SK-N-SH treated with all-trans-retinoic acid at 6 μM for 48 hours (cell line): Measurements from ENCODE around the gene PCBP3.
"Not testable (repeated sequence)": the region's sequence is repeated elsewhere in the genome, so short reads cannot be mapped to it uniquely, and the experiment has no call there.

ENCODE experiments used
- ATAC-seq: fragments of 200-7000 bp; cut with Tn5 transposase; 3 replicates; pipeline ENCODE4 v1.9.1; 2020; ENCODE audit warnings: mild to moderate bottlenecking, moderate library complexity
- ARNTL ChIP-seq: fragments of 450-650 bp; formaldehyde crosslinking; IDR thresholded peaks from 2 replicates; pipeline ENCODE4 v1.5.0; 2020; ENCODE audit warnings: low read depth, mild to moderate bottlenecking, moderate library complexity, borderline replicate concordance
- BACH2 ChIP-seq: fragments of 250-450 bp; sonication (Bioruptor Pico); IDR thresholded peaks from 2 replicates; pipeline ENCODE4 v1.9.0; 2021; ENCODE audit warnings: mild to moderate bottlenecking, borderline replicate concordance
- CSDC2 ChIP-seq: fragments of 250-450 bp; sonication (Bioruptor Pico); IDR thresholded peaks from 2 replicates; pipeline ENCODE4 v1.5.0; 2020; ENCODE audit warnings: mild to moderate bottlenecking, moderate library complexity
- CSRNP3 ChIP-seq: fragments of 250-450 bp; sonication (Bioruptor Pico); IDR thresholded peaks from 2 replicates; pipeline ENCODE4 v1.5.1; 2021; ENCODE audit warnings: mild to moderate bottlenecking, moderate library complexity
- ESRRG ChIP-seq: fragments of 250-450 bp; sonication (Bioruptor Pico); IDR thresholded peaks from 2 replicates; pipeline ENCODE4 v1.6.1; 2021; ENCODE audit warnings: mild to moderate bottlenecking
- GLIS3 ChIP-seq: fragments of 250-450 bp; sonication (Bioruptor Pico); IDR thresholded peaks from 2 replicates; pipeline ENCODE4 v1.5.0; 2020; ENCODE audit warnings: mild to moderate bottlenecking, moderate library complexity
- ISL1 ChIP-seq: fragments of 250-450 bp; sonication (Bioruptor Pico); IDR thresholded peaks from 2 replicates; pipeline ENCODE4 v2.1.2; 2022; ENCODE audit warnings: mild to moderate bottlenecking, moderate library complexity
- OSR1 ChIP-seq: fragments of 250-450 bp; sonication (Bioruptor Pico); IDR thresholded peaks from 2 replicates; pipeline ENCODE4 v1.8.0; 2022; ENCODE audit warnings: moderate library complexity, mild to moderate bottlenecking, inconsistent platforms
- PATZ1 ChIP-seq: fragments of 250-450 bp; sonication (Bioruptor Pico); IDR thresholded peaks from 2 replicates; pipeline ENCODE4 v1.8.0; 2020; ENCODE audit warnings: mild to moderate bottlenecking, moderate library complexity, borderline replicate concordance
- PPARA ChIP-seq: fragments of 250-450 bp; sonication (Bioruptor Pico); IDR thresholded peaks from 2 replicates; pipeline ENCODE4 v1.5.0; 2020; ENCODE audit warnings: mild to moderate bottlenecking, borderline replicate concordance
- RARB ChIP-seq: fragments of 250-450 bp; sonication (Bioruptor Pico); IDR thresholded peaks from 2 replicates; pipeline ENCODE4 v1.8.0; 2021; ENCODE audit warnings: mild to moderate bottlenecking, moderate library complexity
- SNAI2 ChIP-seq: fragments of 250-450 bp; sonication (Bioruptor Pico); IDR thresholded peaks from 2 replicates; pipeline ENCODE4 v1.5.0; 2020; ENCODE audit warnings: mild to moderate bottlenecking, moderate library complexity
- TCF4 ChIP-seq: fragments of 250-450 bp; sonication (Bioruptor Pico); IDR thresholded peaks from 2 replicates; pipeline ENCODE4 v1.8.0; 2021; ENCODE audit warnings: mild to moderate bottlenecking, moderate library complexity, borderline replicate concordance
- TOX ChIP-seq: fragments of 250-450 bp; sonication (Bioruptor Pico); IDR thresholded peaks from 2 replicates; pipeline ENCODE4 v1.8.0; 2021; ENCODE audit warnings: mild to moderate bottlenecking, moderate library complexity, borderline replicate concordance
- ZC3H10 ChIP-seq: fragments of 250-450 bp; sonication (Bioruptor Pico); IDR thresholded peaks from 2 replicates; pipeline ENCODE4 v1.5.1; 2021; ENCODE audit warnings: mild to moderate bottlenecking, moderate library complexity
- ZFP3 ChIP-seq: fragments of 250-450 bp; sonication (Bioruptor Pico); IDR thresholded peaks from 2 replicates; pipeline ENCODE4 v1.5.0; 2020; ENCODE audit warnings: mild to moderate bottlenecking, moderate library complexity
- ZFP30 ChIP-seq: fragments of 450-650 bp; formaldehyde crosslinking; IDR thresholded peaks from 2 replicates; pipeline ENCODE4 v1.5.0; 2022; ENCODE audit warnings: mild to moderate bottlenecking, moderate library complexity
- ZNF565 ChIP-seq: fragments of 450-650 bp; formaldehyde crosslinking; conservative IDR thresholded peaks from 2 replicates; pipeline ENCODE4 v1.5.0; 2020; ENCODE audit warnings: low read depth, mild to moderate bottlenecking, moderate library complexity
- ZNF70 ChIP-seq: fragments of 450-650 bp; formaldehyde crosslinking; IDR thresholded peaks from 2 replicates; pipeline ENCODE4 v1.5.0; 2020; ENCODE audit warnings: mild to moderate bottlenecking, moderate library complexity
- TF ChIP-seq, protein P1 (sequence below): fragments of 250-450 bp; sonication (Bioruptor Pico); IDR thresholded peaks from 2 replicates; pipeline ENCODE4 v1.8.0; 2021; ENCODE audit warnings: low read depth, mild to moderate bottlenecking, moderate library complexity, borderline replicate concordance
- TF ChIP-seq, protein P2 (sequence below): fragments of 250-450 bp; sonication (Bioruptor Pico); IDR thresholded peaks from 2 replicates; pipeline ENCODE4 v1.5.0; 2020; ENCODE audit warnings: mild to moderate bottlenecking, moderate library complexity

Gene PCBP3

GRCh38 chr21:45951676-45952075 lies 308.2 kb downstream of the PCBP3 start:
- no peak for TF ChIP-seq BACH2 (CRISPR knock-in tag)
- no peak for TF ChIP-seq ISL1 (CRISPR knock-in tag)
- TF ChIP-seq, protein P1, sequence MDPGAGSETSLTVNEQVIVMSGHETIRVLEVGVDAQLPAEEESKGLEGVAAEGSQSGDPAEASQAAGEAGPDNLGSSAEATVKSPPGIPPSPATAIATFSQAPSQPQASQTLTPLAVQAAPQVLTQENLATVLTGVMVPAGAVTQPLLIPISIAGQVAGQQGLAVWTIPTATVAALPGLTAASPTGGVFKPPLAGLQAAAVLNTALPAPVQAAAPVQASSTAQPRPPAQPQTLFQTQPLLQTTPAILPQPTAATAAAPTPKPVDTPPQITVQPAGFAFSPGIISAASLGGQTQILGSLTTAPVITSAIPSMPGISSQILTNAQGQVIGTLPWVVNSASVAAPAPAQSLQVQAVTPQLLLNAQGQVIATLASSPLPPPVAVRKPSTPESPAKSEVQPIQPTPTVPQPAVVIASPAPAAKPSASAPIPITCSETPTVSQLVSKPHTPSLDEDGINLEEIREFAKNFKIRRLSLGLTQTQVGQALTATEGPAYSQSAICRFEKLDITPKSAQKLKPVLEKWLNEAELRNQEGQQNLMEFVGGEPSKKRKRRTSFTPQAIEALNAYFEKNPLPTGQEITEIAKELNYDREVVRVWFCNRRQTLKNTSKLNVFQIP: no peak
- TF ChIP-seq ZFP3 (CRISPR knock-in tag): no peak
- TF ChIP-seq ESRRG (CRISPR knock-in tag): no peak
- TF ChIP-seq ARNTL: no peak
- ATAC-seq: no peak

GRCh38 chr21:45952527-45952926 lies 309.0 kb downstream of the PCBP3 start:
- ATAC-seq: not testable (repeated sequence)

DNA sequence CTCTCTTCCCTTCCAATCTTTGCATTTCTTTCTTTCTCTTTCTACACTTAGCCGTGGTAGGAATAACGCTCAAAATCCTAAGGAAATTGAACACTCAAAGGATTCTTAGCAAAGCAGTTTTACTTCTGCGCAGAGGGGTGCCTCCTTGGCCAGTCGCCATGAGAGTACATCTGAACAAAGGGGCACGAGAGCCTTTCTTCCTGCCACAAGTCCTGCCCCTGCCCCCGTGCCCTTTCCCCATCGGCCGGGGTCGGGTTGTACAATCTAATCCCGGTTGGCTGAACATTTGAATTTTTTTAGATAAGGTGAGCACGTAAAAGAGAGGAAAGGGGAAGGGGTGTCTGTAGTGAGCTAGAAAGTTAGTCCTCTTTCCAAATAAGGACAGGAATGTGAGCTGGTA lies 309.4 kb downstream of the PCBP3 start:
- no peak for ATAC-seq
- no peak for TF ChIP-seq OSR1 (CRISPR knock-in tag)
- TF ChIP-seq, protein P1: no peak
- TF ChIP-seq ZNF70 (CRISPR knock-in tag): no peak
- no peak for TF ChIP-seq BACH2 (CRISPR knock-in tag)
- TF ChIP-seq, protein P2, sequence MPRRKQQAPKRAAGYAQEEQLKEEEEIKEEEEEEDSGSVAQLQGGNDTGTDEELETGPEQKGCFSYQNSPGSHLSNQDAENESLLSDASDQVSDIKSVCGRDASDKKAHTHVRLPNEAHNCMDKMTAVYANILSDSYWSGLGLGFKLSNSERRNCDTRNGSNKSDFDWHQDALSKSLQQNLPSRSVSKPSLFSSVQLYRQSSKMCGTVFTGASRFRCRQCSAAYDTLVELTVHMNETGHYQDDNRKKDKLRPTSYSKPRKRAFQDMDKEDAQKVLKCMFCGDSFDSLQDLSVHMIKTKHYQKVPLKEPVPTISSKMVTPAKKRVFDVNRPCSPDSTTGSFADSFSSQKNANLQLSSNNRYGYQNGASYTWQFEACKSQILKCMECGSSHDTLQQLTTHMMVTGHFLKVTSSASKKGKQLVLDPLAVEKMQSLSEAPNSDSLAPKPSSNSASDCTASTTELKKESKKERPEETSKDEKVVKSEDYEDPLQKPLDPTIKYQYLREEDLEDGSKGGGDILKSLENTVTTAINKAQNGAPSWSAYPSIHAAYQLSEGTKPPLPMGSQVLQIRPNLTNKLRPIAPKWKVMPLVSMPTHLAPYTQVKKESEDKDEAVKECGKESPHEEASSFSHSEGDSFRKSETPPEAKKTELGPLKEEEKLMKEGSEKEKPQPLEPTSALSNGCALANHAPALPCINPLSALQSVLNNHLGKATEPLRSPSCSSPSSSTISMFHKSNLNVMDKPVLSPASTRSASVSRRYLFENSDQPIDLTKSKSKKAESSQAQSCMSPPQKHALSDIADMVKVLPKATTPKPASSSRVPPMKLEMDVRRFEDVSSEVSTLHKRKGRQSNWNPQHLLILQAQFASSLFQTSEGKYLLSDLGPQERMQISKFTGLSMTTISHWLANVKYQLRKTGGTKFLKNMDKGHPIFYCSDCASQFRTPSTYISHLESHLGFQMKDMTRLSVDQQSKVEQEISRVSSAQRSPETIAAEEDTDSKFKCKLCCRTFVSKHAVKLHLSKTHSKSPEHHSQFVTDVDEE (CRISPR knock-in tag): no peak
- no peak for TF ChIP-seq ARNTL
- no peak for TF ChIP-seq RARB
- TF ChIP-seq CSRNP3 (CRISPR knock-in tag): no peak
- no peak for TF ChIP-seq TCF4 (CRISPR knock-in tag)
- no peak for TF ChIP-seq CSDC2
- TF ChIP-seq SNAI2 (CRISPR knock-in tag): no peak
- TF ChIP-seq PPARA: no peak
- TF ChIP-seq PATZ1 (CRISPR knock-in tag): no peak
- no peak for TF ChIP-seq ESRRG (CRISPR knock-in tag)
- no peak for TF ChIP-seq ISL1 (CRISPR knock-in tag)
- no peak for TF ChIP-seq ZFP3 (CRISPR knock-in tag)
- no peak for TF ChIP-seq ZFP30 (CRISPR knock-in tag)

GRCh38 chr21:45954261-45954660 lies 310.7 kb downstream of the PCBP3 start:
- no peak for ATAC-seq
- TF ChIP-seq TOX (CRISPR knock-in tag) (no peak), ZFP30 (CRISPR knock-in tag) (no peak), CSRNP3 (CRISPR knock-in tag) (no peak), ARNTL (no peak), ZNF565 (no peak), ZC3H10 (CRISPR knock-in tag) (no peak), ESRRG (CRISPR knock-in tag) (no peak), SNAI2 (CRISPR knock-in tag) (no peak), ISL1 (CRISPR knock-in tag) (no peak), GLIS3 (CRISPR knock-in tag) (no peak), BACH2 (CRISPR knock-in tag) (no peak), TCF4 (CRISPR knock-in tag) (no peak)
- TF ChIP-seq, protein P1: no peak
